Sigmoid colon (tissue), 4 donors: ENCODE measurements around the gene BAIAP3.

Experiments
- CTCF ChIP-seq, 4 experiments: fragments of 450-650 bp in 3 of 4; fragments of 200-600 bp in 1 of 4; IDR thresholded peaks; one replicate each; pipeline ENCODE4 v1.5.1; 2016 to 2019; ENCODE audit warnings: antibody characterized with exemption in 4 of 4, mild to moderate bottlenecking in 3 of 4, moderate library complexity in 2 of 4
- POLR2A ChIP-seq, 2 donors: fragments of 450-650 bp; IDR thresholded peaks; one replicate each; pipeline ENCODE4 v1.6.1; 2016; ENCODE audit warnings: antibody characterized with exemption in 2 of 2, mild to moderate bottlenecking in 2 of 2, moderate library complexity in 2 of 2
- POLR2AphosphoS5 ChIP-seq, 4 donors: sonication (generic); formaldehyde crosslinking; IDR thresholded peaks; one replicate each; pipeline ENCODE4 v1.6.1; 2017; ENCODE audit warnings: antibody characterized with exemption in 4 of 4

GRCh38 chr16:1333149-1333812 lies at the start of gene BAIAP3:
- TF ChIP-seq CTCF (IDR thresholded peaks at IDR 0.05) (no peak), POLR2AphosphoS5 (IDR thresholded peaks at IDR 0.05) (no peak), POLR2A (IDR thresholded peaks at IDR 0.05) (no peak)
